IPS DF 6.9 (cell line): ENCODE data around the gene FLRT2.

Experiments
- DNase-seq: peaks from one replicate; pipeline ENCODE4 v3.0.0-alpha.2; 2013; ENCODE audit warnings: low read depth, low spot score
- H3K27ac ChIP-seq: one replicate; pipeline ENCODE4 v1.5.1; 2013; ENCODE audit warnings: low read length, control low read depth
- H3K27me3 ChIP-seq: 2 replicates; pipeline ENCODE4 v1.6.1; 2013; ENCODE audit warnings: mild to moderate bottlenecking, low read length; ENCODE audit not compliant: control insufficient read depth, insufficient read depth
- H3K36me3 ChIP-seq: 2 replicates; pipeline ENCODE4 v1.6.1; 2013; ENCODE audit warnings: low read length; ENCODE audit not compliant: control insufficient read depth, insufficient read depth
- H3K4me1 ChIP-seq: 2 replicates; pipeline ENCODE4 v1.6.1; 2013; ENCODE audit warnings: low read length; ENCODE audit not compliant: control insufficient read depth, insufficient read depth
- H3K4me3 ChIP-seq: 2 replicates; pipeline ENCODE4 v1.5.1; 2013; ENCODE audit warnings: mild to moderate bottlenecking, low read length
- H3K9me3 ChIP-seq: 2 replicates; pipeline ENCODE4 v1.6.1; 2013; ENCODE audit warnings: low read length, inconsistent platforms; ENCODE audit not compliant: control insufficient read depth, insufficient read depth
- WGBS: extraction: QIAGEN DNeasy Blood & Tissue Kit; methylation state at CpG from one replicate; pipeline ENCODE4 v1.1.7; 2013; ENCODE audit warnings: mixed read lengths, missing lambda C conversion rate; ENCODE audit not compliant: insufficient read length, insufficient coverage; 5-methylcytosine and 5-hydroxymethylcytosine counted together

Gene FLRT2

DNA sequence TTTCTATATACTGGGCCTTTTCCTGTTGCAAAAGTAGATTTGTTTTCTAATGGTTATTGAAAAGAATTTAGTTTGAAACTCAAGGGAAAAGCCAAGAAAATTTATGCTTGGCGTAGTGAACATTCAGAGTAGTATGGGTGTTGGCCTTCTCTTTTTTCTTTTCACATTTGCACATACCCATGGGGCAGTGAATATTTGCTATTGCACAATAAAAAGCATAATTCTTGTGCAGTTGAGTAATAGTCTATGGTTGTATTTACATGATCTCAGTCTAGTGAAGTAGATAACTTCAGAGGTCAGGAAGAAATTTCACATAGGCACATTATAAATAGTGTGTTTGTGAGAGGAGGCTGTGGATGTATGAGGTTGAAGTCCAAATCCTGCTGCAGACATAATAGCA lies 158.1 kb downstream of the FLRT2 start:
- no CpG with 5 or more reads among the region's 1 CpG for WGBS
- no peaks in the 10 kb centered on the region for H3K27me3 ChIP-seq

GRCh38 chr14:85695300-85695699 lies 165.4 kb downstream of the FLRT2 start:
- H3K9me3 ChIP-seq = no peaks in the 10 kb centered on the region
- H3K4me3 ChIP-seq = no peak overlapping the region
- H3K27me3 ChIP-seq = no peaks in the 10 kb centered on the region
- H3K4me1 ChIP-seq = no peaks in the 10 kb centered on the region
- H3K36me3 ChIP-seq = no peaks in the 10 kb centered on the region
- no CpG with 5 or more reads among the region's 2 CpGs for WGBS
- DNase-seq = no peak
- H3K27ac ChIP-seq = no peak overlapping the region

More for the DNA sequence above, 158.1 kb downstream of the FLRT2 start:
- no peak for DNase-seq
- H3K4me3 ChIP-seq = no peak overlapping the region
- no peaks in the 10 kb centered on the region for H3K4me1 ChIP-seq
- no peaks in the 10 kb centered on the region for H3K36me3 ChIP-seq
- H3K9me3 ChIP-seq = no peaks in the 10 kb centered on the region
- no peak overlapping the region for H3K27ac ChIP-seq

DNA sequence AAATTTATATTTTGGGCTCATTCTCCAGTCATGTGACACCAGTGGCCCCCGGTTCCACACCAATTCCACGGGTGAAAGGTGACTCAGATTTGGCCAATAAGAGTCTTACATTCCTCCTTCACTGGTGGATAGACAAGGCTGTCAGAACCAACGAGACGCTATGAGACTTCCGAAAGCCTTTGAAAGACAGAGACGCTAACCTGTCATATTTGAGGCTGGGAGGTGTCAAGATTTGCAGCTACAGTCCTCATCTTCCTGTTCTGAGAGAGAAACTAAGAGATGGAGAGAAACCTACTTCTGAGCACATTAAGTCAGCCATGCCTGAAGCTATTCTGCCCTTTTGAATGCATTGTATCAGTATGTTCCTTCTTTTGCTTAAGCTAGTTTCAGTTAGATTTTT lies 171.2 kb downstream of the FLRT2 start:
- Histone ChIP-seq H3K4me1 (no peaks in the 10 kb centered on the region), H3K36me3 (no peaks in the 10 kb centered on the region), H3K9me3 (no peaks in the 10 kb centered on the region), H3K27ac (no peak overlapping the region), H3K4me3 (no peak overlapping the region), H3K27me3 (no peaks in the 10 kb centered on the region)
- DNase-seq = no peak
- WGBS = no CpG with 5 or more reads among the region's 6 CpGs

DNA sequence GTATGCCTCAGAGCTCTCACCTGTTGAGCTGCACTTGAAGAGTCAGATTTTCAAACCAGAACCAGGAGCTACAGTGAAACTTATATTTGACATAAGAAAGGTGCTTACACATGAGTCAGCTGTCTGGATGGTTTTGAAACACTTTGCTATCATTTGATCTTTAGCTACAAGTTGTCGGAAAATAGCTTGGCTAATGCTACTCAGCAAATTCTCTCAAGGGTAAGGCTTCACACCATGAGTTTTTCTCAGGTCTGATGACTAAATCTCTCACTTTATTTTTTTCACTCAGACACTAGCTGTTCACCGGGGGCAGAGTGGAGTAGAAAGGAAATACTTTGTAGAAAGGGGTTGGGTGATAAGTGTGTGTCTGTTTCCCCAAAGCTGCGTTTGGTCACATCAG lies 171.8 kb downstream of the FLRT2 start:
- DNase-seq = no peak
- no CpG with 5 or more reads among the region's 3 CpGs for WGBS
- Histone ChIP-seq H3K9me3 (no peaks in the 10 kb centered on the region), H3K4me1 (no peaks in the 10 kb centered on the region), H3K27ac (no peak overlapping the region), H3K36me3 (no peaks in the 10 kb centered on the region), H3K27me3 (no peaks in the 10 kb centered on the region), H3K4me3 (no peak overlapping the region)

- WGBS = no CpG with 5 or more reads among the region's 1 CpG
- Histone ChIP-seq H3K27ac (no peak overlapping the region), H3K4me1 (no peaks in the 10 kb centered on the region), H3K27me3 (no peaks in the 10 kb centered on the region), H3K4me3 (no peak overlapping the region), H3K9me3 (no peaks in the 10 kb centered on the region), H3K36me3 (no peaks in the 10 kb centered on the region)
- DNase-seq = no peak
Measured at GRCh38 chr14:85702191-85702590, 172.2 kb downstream of the FLRT2 start.

GRCh38 chr14:85702997-85703396 lies 173.1 kb downstream of the FLRT2 start:
- Histone ChIP-seq H3K27ac (no peak overlapping the region), H3K36me3 (no peaks in the 10 kb centered on the region), H3K27me3 (no peaks in the 10 kb centered on the region), H3K4me3 (no peak overlapping the region), H3K9me3 (no peaks in the 10 kb centered on the region), H3K4me1 (no peaks in the 10 kb centered on the region)
- no CpG with 5 or more reads among the region's 3 CpGs for WGBS
- no peak for DNase-seq
